Gastrocnemius medialis (tissue), 4 donors: ENCODE results near the gene RAD51C.
"Not testable (repeated sequence)": the region's sequence is repeated elsewhere in the genome, so short reads cannot be mapped to it uniquely, and the experiment has no call there.

ENCODE experiments used
- CTCF ChIP-seq, 5 experiments: fragments of 450-650 bp in 3 of 5; fragments of 200-600 bp in 2 of 5; sonication (generic) in 2 of 5; IDR thresholded peaks in 4 of 5; conservative IDR thresholded peaks in 1 of 5; 1 replicate in 4 of 5; 2 replicates in 1 of 5; pipeline ENCODE4 v1.5.1; 2016 to 2019; ENCODE audit warnings: antibody characterized with exemption in 5 of 5, mild to moderate bottlenecking in 3 of 5, moderate library complexity in 3 of 5
- POLR2A ChIP-seq, 2 donors: fragments of 450-650 bp; IDR thresholded peaks; one replicate each; pipeline ENCODE4 v1.6.1; 2017; ENCODE audit warnings: antibody characterized with exemption in 2 of 2, mild to moderate bottlenecking in 2 of 2, moderate library complexity in 2 of 2

GRCh38 chr17:58657962-58658803 lies 34.2 kb upstream of the RAD51C start:
- not testable (repeated sequence) for TF ChIP-seq CTCF (IDR thresholded peaks at IDR 0.05 in 4 of 5, conservative IDR thresholded peaks at IDR 0.05 in 1 of 5); POLR2A (IDR thresholded peaks at IDR 0.05)
